CD4-positive, alpha-beta T cell (primary cell): ENCODE results near the gene KATNAL1. TPM values are rescaled to one million over a fixed set of nuclear protein-coding genes. Genes with fewer than 3 reads are reported as not detected.

Experiments
- ATAC-seq: fragments of 200-7000 bp; cut with Tn5 transposase; one replicate; pipeline ENCODE4 v1.10.0; 2022; ENCODE audit warnings: mild to moderate bottlenecking; ENCODE audit not compliant: poor library complexity
- CTCF ChIA-PET: fragments of 350-600 bp; sonication (Branson Sonifier 250); formaldehyde crosslinking; loops from one replicate; lab custom pipeline; 2021; ENCODE audit warnings: antibody characterized with exemption, inconsistent platforms; lab: Charles Lee
- POLR2A ChIA-PET: fragments of 350-600 bp; sonication (Branson Sonifier 250); formaldehyde crosslinking; loops from one replicate; lab custom pipeline; 2021; ENCODE audit warnings: antibody characterized with exemption, inconsistent platforms; lab: Charles Lee
- DNase-seq, 14 experiments: peaks; one replicate each; pipeline ENCODE4 v3.0.0-alpha.2; 2013 to 2020; ENCODE audit warnings: mixed read lengths in 2 of 14
- H3K27ac ChIP-seq, 2 donors: one replicate each; pipeline versions ENCODE4 v1.5.1 to v1.7.0; 2013; ENCODE audit warnings: low read length in 2 of 2, low read depth in 1 of 2, mild to moderate bottlenecking in 1 of 2
- H3K27me3 ChIP-seq, 2 experiments: 1 replicate in 1 of 2; 2 replicates in 1 of 2; pipeline versions ENCODE4 v1.6.1 to v1.7.0; 2013; ENCODE audit warnings: low read length in 2 of 2, control low read depth in 1 of 2, mild to moderate bottlenecking in 1 of 2, moderate library complexity in 1 of 2; ENCODE audit not compliant: insufficient read depth in 2 of 2, control insufficient read depth in 1 of 2
- H3K36me3 ChIP-seq: one replicate; pipeline ENCODE4 v1.6.1; 2013; ENCODE audit warnings: low read length, control low read depth; ENCODE audit not compliant: insufficient read depth
- H3K4me1 ChIP-seq: one replicate; pipeline ENCODE4 v1.6.1; 2013; ENCODE audit warnings: low read length, control low read depth; ENCODE audit not compliant: insufficient read depth
- H3K4me3 ChIP-seq: one replicate; pipeline ENCODE4 v1.5.1; 2013; ENCODE audit warnings: mild to moderate bottlenecking, low read length, moderate library complexity
- H3K9me3 ChIP-seq, 2 experiments: 1 replicate in 1 of 2; 2 replicates in 1 of 2; pipeline versions ENCODE4 v1.6.1 to v1.7.0; 2013; ENCODE audit warnings: low read length in 2 of 2, mild to moderate bottlenecking in 2 of 2, control low read depth in 1 of 2, moderate library complexity in 1 of 2; ENCODE audit not compliant: control insufficient read depth in 1 of 2, insufficient read depth in 1 of 2
- H3K27ac Mint-ChIP-seq: one replicate; pipeline ENCODE4 v1.8.0; 2020; ENCODE audit warnings: mixed read lengths
- H3K27me3 Mint-ChIP-seq: one replicate; pipeline ENCODE4 v1.8.0; 2021; ENCODE audit warnings: mixed read lengths
- H3K36me3 Mint-ChIP-seq: one replicate; pipeline ENCODE4 v1.8.0; 2021; ENCODE audit warnings: low read depth, mixed read lengths
- H3K4me1 Mint-ChIP-seq: one replicate; pipeline ENCODE4 v1.8.0; 2021; ENCODE audit warnings: low read depth, mixed read lengths
- H3K4me3 Mint-ChIP-seq: one replicate; pipeline ENCODE4 v1.8.0; 2020; ENCODE audit warnings: mild to moderate bottlenecking, mixed read lengths
- H3K9me3 Mint-ChIP-seq: one replicate; pipeline ENCODE4 v1.8.0; 2020; ENCODE audit warnings: mixed read lengths
- intact Hi-C, 2 experiments: fragments of 100-400 bp; cut with DNase I in 1 of 2; cut with micrococcal nuclease in 1 of 2; formaldehyde crosslinking; loops; one replicate each; pipeline versions ENCODE4 v1.15.1 to v1.9.0; 2023 to 2025; cut with DNase I, micrococcal nuclease
- total RNA-seq, 174 experiments: library from RNA in 2 of 174; stranded (reverse) in 2 of 174; gene quantifications; one replicate each; pipeline ENCODE4 v1.2.3 and lab custom pipeline; 2021 to 2026
- TF ChIP-seq, protein P1 (sequence below): fragments of 200-600 bp; IDR thresholded peaks from one replicate; pipeline ENCODE4 v1.8.0; 2022; ENCODE audit warnings: antibody characterized with exemption, mild to moderate bottlenecking

Gene KATNAL1
- total RNA-seq, 2 experiments from 2014 or later: 3.3 to 3.4 TPM

GRCh38 chr13:30332456-30333143 lies 25.2 kb upstream of the KATNAL1 start:
- intact Hi-C loops: no loop called here

DNA sequence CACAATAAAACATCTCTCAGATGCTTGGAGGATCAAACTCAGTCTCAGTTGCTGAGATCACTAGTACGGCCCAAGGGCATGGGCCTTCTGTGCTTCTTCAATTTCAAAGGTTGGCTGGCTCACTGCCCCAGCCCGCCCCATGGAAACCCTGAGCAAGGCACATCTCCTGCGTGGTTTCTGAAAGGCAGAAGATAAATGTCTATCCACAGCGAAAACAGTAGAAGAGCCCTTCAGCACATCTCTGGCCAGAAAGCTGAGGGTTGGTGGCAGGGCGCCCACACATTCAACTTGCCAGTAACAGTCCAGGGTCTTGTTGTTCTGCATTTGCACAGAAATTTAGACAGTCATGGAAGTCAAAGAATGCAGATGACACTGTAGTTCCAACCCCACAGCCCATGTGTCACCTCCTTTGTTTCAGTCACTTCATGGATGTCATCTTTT lies 24.0 kb upstream of the KATNAL1 start:
- Mint-ChIP-seq H3K9me3 (no peaks in the 10 kb centered on the region), H3K27me3 (no peaks in the 10 kb centered on the region), H3K36me3 (no peaks in the 10 kb centered on the region), H3K4me1 (peaks cover 15% of the 10 kb centered on the region), H3K4me3 (no peak overlapping the region), H3K27ac (no peak overlapping the region)
- Histone ChIP-seq H3K9me3 (no peaks in the 10 kb centered on the region), H3K4me3 (no peak overlapping the region), H3K4me1 (peaks cover 10% of the 10 kb centered on the region), H3K27ac (no peak overlapping the region), H3K27me3 (no peaks in the 10 kb centered on the region), H3K36me3 (no peaks in the 10 kb centered on the region)
- ATAC-seq: no peak
- ChIA-PET CTCF (interaction anchor here (1.2 kb wide), 1 partner anchor 24 kb away, joined by 3 read pairs; the partner anchor contains the start of gene KATNAL1), POLR2A (no interaction called here)
- intact Hi-C loops: no loop called here
- DNase-seq: no peak
- TF ChIP-seq, protein P1, sequence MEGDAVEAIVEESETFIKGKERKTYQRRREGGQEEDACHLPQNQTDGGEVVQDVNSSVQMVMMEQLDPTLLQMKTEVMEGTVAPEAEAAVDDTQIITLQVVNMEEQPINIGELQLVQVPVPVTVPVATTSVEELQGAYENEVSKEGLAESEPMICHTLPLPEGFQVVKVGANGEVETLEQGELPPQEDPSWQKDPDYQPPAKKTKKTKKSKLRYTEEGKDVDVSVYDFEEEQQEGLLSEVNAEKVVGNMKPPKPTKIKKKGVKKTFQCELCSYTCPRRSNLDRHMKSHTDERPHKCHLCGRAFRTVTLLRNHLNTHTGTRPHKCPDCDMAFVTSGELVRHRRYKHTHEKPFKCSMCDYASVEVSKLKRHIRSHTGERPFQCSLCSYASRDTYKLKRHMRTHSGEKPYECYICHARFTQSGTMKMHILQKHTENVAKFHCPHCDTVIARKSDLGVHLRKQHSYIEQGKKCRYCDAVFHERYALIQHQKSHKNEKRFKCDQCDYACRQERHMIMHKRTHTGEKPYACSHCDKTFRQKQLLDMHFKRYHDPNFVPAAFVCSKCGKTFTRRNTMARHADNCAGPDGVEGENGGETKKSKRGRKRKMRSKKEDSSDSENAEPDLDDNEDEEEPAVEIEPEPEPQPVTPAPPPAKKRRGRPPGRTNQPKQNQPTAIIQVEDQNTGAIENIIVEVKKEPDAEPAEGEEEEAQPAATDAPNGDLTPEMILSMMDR: no peak

More at GRCh38 chr13:30332456-30333143, 25.2 kb upstream of the KATNAL1 start:
- Mint-ChIP-seq H3K9me3 (no peaks in the 10 kb centered on the region), H3K36me3 (no peaks in the 10 kb centered on the region), H3K27ac (no peak overlapping the region), H3K4me1 (peaks cover 19% of the 10 kb centered on the region), H3K27me3 (no peaks in the 10 kb centered on the region), H3K4me3 (no peak overlapping the region)
- DNase-seq (no peak), ATAC-seq (no peak)
- CTCF ChIA-PET: interaction anchor here (0.7 kb wide), 1 partner anchor 10 kb away, joined by 3 read pairs; no protein-coding TSS in a partner anchor
- Histone ChIP-seq H3K27me3 (no peaks in the 10 kb centered on the region), H3K27ac (no peak overlapping the region), H3K4me3 (no peak overlapping the region), H3K36me3 (no peaks in the 10 kb centered on the region), H3K9me3 (no peaks in the 10 kb centered on the region), H3K4me1 (peaks cover 10% of the 10 kb centered on the region)
- TF ChIP-seq, protein P1: no peak
- POLR2A ChIA-PET: no interaction called here

DNA sequence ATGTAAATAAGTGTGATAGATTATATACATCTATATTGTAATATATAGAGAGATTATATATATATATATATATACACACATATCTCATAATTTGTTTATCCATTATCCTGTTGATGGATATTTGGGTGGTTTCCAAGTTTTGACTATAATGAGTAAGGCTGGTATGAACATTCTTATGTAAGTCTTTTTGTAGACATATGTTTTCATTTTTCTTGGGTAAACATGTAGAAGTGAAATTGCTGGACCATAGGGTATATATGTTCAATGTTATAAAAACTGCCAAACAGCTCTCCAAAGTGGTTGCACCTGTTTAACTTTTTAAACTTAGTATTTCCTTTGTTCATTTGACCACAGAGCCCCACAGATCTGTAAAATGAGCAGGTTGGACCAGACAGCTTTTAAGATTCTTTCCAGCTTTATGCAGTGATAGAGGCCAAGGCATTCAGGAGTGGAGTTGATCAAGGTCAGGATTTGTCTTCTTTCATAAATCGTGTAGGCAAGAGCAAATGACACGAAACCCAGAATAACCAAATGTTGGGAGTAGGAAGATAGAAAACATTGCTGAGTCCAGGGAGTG lies 21.7 kb upstream of the KATNAL1 start:
- H3K9me3 Mint-ChIP-seq: no peaks in the 10 kb centered on the region
- no peaks in the 10 kb centered on the region for H3K27me3 ChIP-seq
- DNase-seq (no peak), ATAC-seq (no peak)
- TF ChIP-seq, protein P1: no peak
- no peaks in the 10 kb centered on the region for H3K36me3 Mint-ChIP-seq
- intact Hi-C loops: no loop called here
- ChIA-PET POLR2A (no interaction called here), CTCF (no interaction called here)
- no peaks in the 10 kb centered on the region for H3K9me3 ChIP-seq
- no peaks in the 10 kb centered on the region for H3K36me3 ChIP-seq
- no peak overlapping the region for H3K4me3 Mint-ChIP-seq
- no peak overlapping the region for H3K4me3 ChIP-seq
- H3K4me1 ChIP-seq: no peaks in the 10 kb centered on the region
- H3K27me3 Mint-ChIP-seq: no peaks in the 10 kb centered on the region
- peaks cover 6% of the 10 kb centered on the region for H3K4me1 Mint-ChIP-seq
- no peak overlapping the region for H3K27ac Mint-ChIP-seq
- H3K27ac ChIP-seq: no peak overlapping the region
